Measurements from ENCODE around the gene AFM. TPM values are rescaled to one million over a fixed set of nuclear protein-coding genes. Genes with fewer than 3 reads are reported as not detected.

AFM gene
- total and polyA plus RNA-seq, 2 of the 13 experiments (the other 11 are each of a cell fraction or from before 2014, with no cell fraction given), result 0.13 to 1.8 TPM

- no peak for FAIRE-seq
- ChIA-PET CTCF (ENCODE audit: low intra/inter-chr PET ratio, low total read pairs) (interaction anchor here (1.6 to 2.4 kb wide), 2 partner anchors 12 to 93 kb away, joined by 6 read pairs; no protein-coding TSS in a partner anchor), POLR2A (interaction anchor here (1.2 to 6.3 kb wide), 3 partner anchors 13 to 93 kb away, joined by 3 to 85 read pairs (median 18); no protein-coding TSS in a partner anchor)
- WGBS (ENCODE audit: low lambda C conversion rate), result 34% methylated on average over 3 of the region's 3 CpGs
- H3K27ac ChIP-seq (ENCODE audit: extremely low read length, insufficient read depth, low read length), result peak overlapping the region; percentile 98
- no peak overlapping the region; the same call in 1 of the 2 replicates for H3K9ac ChIP-seq (ENCODE audit: insufficient read depth, low read depth, low read length)
- peak; percentile 45 for DNase-seq (ENCODE audit: low spot score)
- no peak overlapping the region; a peak in 1 of 6 replicates for H3K4me3 ChIP-seq (replicated peaks in 1 of 3; ENCODE audit: insufficient read depth in 1 of 3, low read depth in 2 of 3, low read length in 3 of 3)
- in situ Hi-C loops (cut with HindIII; ENCODE audit: extremely low pct_ligation_motif_present, low pct_unique_long_range_greater_than_20kb) (no loop called here), intact Hi-C loops (cut with micrococcal nuclease; ENCODE audit: unreplicated experiment) (loop anchor here (5.0 to 10.0 kb wide), 3 partner anchors 37 to 180 kb away; partner anchors contain the start of gene ANKRD17)
- no peak overlapping the region for H2AFZ ChIP-seq (ENCODE audit: low read length)
- no peaks in the 10 kb centered on the region; a peak in 2 of 5 replicates for H3K36me3 ChIP-seq (replicated peaks in 1 of 2; ENCODE audit: control insufficient read depth in 1 of 2, insufficient read depth in 2 of 2, low read length in 2 of 2)
- no peaks in the 10 kb centered on the region for H3K27me3 ChIP-seq (ENCODE audit: control insufficient read depth in 1 of 2, insufficient read depth in 2 of 2, low read length in 2 of 2)
- peaks cover under 1% of the 10 kb centered on the region; the same call in 1 of the 2 replicates for H4K20me1 ChIP-seq (ENCODE audit: insufficient read depth, low read length)
- H3K4me2 ChIP-seq (ENCODE audit: low read depth, low read length), result peak overlapping the region; percentile 48
- H3K79me2 ChIP-seq (ENCODE audit: insufficient read depth, low read length), result peaks cover 63% of the 10 kb centered on the region
- peak; percentile 13; the same call in 2 of the 3 replicates for ATAC-seq
- no peaks in the 10 kb centered on the region for H3K9me3 ChIP-seq (ENCODE audit: low read length)
- BruUV-seq (replicated peaks), result no TSS peak
- peaks cover 80% of the 10 kb centered on the region for H3K4me1 ChIP-seq (ENCODE audit: insufficient read depth, low read length)
- TF ChIP-seq ZBTB39 (CRISPR knock-in tag; IDR thresholded peaks at IDR 0.05) (0 out of 2 replicates have a peak, but pooled peaks have one; percentile 61), SKI (IDR thresholded peaks at IDR 0.05; ENCODE audit: partially characterized antibody) (no peak), REXO4 (CRISPR knock-in tag; IDR thresholded peaks at IDR 0.05; ENCODE audit: borderline replicate concordance) (no peak), ZNF460 (CRISPR knock-in tag; IDR thresholded peaks at IDR 0.05; ENCODE audit: borderline replicate concordance) (no peak), SSRP1 (CRISPR knock-in tag; IDR thresholded peaks at IDR 0.05) (no peak), HMGA1 (CRISPR knock-in tag; conservative IDR thresholded peaks at IDR 0.05) (no peak), NFAT5 (CRISPR knock-in tag; IDR thresholded peaks at IDR 0.05) (no peak), ZNF430 (CRISPR knock-in tag; IDR thresholded peaks at IDR 0.05) (no peak), HES4 (CRISPR knock-in tag; IDR thresholded peaks at IDR 0.05; ENCODE audit: borderline replicate concordance) (no peak), MTF1 (CRISPR knock-in tag; IDR thresholded peaks at IDR 0.05) (no peak), NR2F6 (IDR thresholded peaks at IDR 0.05) (no peak), NR2F6 (CRISPR knock-in tag; IDR thresholded peaks at IDR 0.05) (0 out of 2 replicates have a peak, but pooled peaks have one; percentile 9), ZFY (CRISPR knock-in tag; IDR thresholded peaks at IDR 0.05) (peak; percentile 35; the same call in 1 of the 2 replicates), NFYB (CRISPR knock-in tag; IDR thresholded peaks at IDR 0.05) (no peak), MAX (IDR thresholded peaks at IDR 0.05) (no peak), SETDB1 (CRISPR knock-in tag; IDR thresholded peaks at IDR 0.05; ENCODE audit: borderline replicate concordance) (no peak), ATAD3A (CRISPR knock-in tag; IDR thresholded peaks at IDR 0.05) (no peak), ZNF713 (CRISPR knock-in tag; IDR thresholded peaks at IDR 0.05) (no peak), ZNF431 (CRISPR knock-in tag; IDR thresholded peaks at IDR 0.05; ENCODE audit: borderline replicate concordance, low read depth) (no peak)
Measured at GRCh38 chr4:73434311-73434710, 47.2 kb upstream of the AFM start.
